Ovary (tissue), 9 donors: ENCODE data around the gene GRK1. TPM values are rescaled to one million over a fixed set of nuclear protein-coding genes. Genes with fewer than 3 reads are reported as not detected.

Experiments
- DNase-seq, 5 donors: peaks; one replicate each; pipeline ENCODE4 v3.0.0-alpha.2; 2019 to 2020
- H3K27ac ChIP-seq, 2 donors: fragments of 200-600 bp; one replicate each; pipeline versions ENCODE4 v1.5.1 to v1.8.0; 2019 to 2022
- H3K27me3 ChIP-seq: fragments of 200-600 bp; one replicate; pipeline ENCODE4 v1.8.0; 2022
- H3K36me3 ChIP-seq: fragments of 200-600 bp; sonication (generic); one replicate; pipeline ENCODE4 v1.5.1; 2019
- H3K4me1 ChIP-seq: one replicate; pipeline ENCODE4 v1.8.1; 2013; ENCODE audit warnings: mild to moderate bottlenecking, moderate library complexity; ENCODE audit not compliant: insufficient read depth
- H3K4me3 ChIP-seq: fragments of 200-600 bp; sonication (generic); one replicate; pipeline ENCODE4 v1.5.1; 2017
- H3K9me3 ChIP-seq, 2 donors: fragments of 200-600 bp in 1 of 2; sonication (generic) in 1 of 2; one replicate each; pipeline versions ENCODE4 v1.5.1 to v1.8.1; 2013 to 2019; ENCODE audit warnings: mild to moderate bottlenecking in 1 of 2, moderate library complexity in 1 of 2
- EP300 ChIP-seq: sonication (generic); formaldehyde crosslinking; IDR thresholded peaks from one replicate; pipeline ENCODE4 v1.6.1; 2017; ENCODE audit warnings: antibody characterized with exemption
- POLR2A ChIP-seq: fragments of 450-650 bp; IDR thresholded peaks from one replicate; pipeline ENCODE4 v1.6.1; 2017; ENCODE audit warnings: antibody characterized with exemption, mild to moderate bottlenecking, moderate library complexity
- WGBS, 3 donors: extraction: QIAGEN DNeasy Blood & Tissue Kit in 1 of 3; methylation state at CpG; one replicate each; pipeline versions ENCODE4 v1.1.5 to v1.1.7; 2013 to 2017; 5-methylcytosine and 5-hydroxymethylcytosine counted together
- intact Hi-C, 4 donors: fragments of 100-400 bp; cut with DNase I; formaldehyde crosslinking; loops; one replicate each; pipeline versions ENCODE4 v1.11.0 to v1.15.1; 2022 to 2023
- polyA plus RNA-seq, 2 donors: library from polyadenylated mRNA; stranded (reverse); fragments of 200-250 nt in 1 of 2; fragments of 350-450 nt in 1 of 2; fragmentation: Illumina TruSeq in 1 of 2; extraction: RNeasy Lipid Tissue Mini Kit (QIAGEN cat#74804) in 1 of 2; gene quantifications; one replicate each; pipeline ENCODE4 v1.2.3, GENCODE V29; 2013 to 2014
- total RNA-seq, 7 donors: library from RNA; depleted of rRNA in 2 of 7; stranded (reverse); fragments of >200 nt in 2 of 7; fragmentation: NEBNext Ultra II Directional in 3 of 7; extraction: Animal tissue kit (Norgen Biotek cat#: 25700) in 3 of 7; gene quantifications; one replicate each; pipeline versions ENCODE4 v1.1.0 to v1.2.4, GENCODE V29; 2016 to 2023
- TF ChIP-seq, protein P1 (sequence below), 3 donors: fragments of 450-650 bp in 2 of 3; fragments of 200-600 bp in 1 of 3; IDR thresholded peaks; one replicate each; pipeline versions ENCODE4 v1.5.1 to v1.8.0; 2016 to 2022; ENCODE audit warnings: antibody characterized with exemption in 3 of 3, mild to moderate bottlenecking in 1 of 3
- donor health status: DM: no; HTN: no; CAD: no; lungs with moderate emphysema.
- donor health status: DM: no; HTN: no; CAD: no.
- donor health status: Bipolar disorder and iron deficiency.
- donor health status: DM: yes; HTN: yes; CAD: no.
- donor health status: DM: no; HTN: no; CAD: no.
- donor health status: DM: yes; HTN: yes; CAD: no.

The GRK1 gene
- total and polyA plus RNA-seq, 9 donors = 0.02 to 0.10 (median 0.07) TPM; not detected in 6

- Histone ChIP-seq H3K27me3 (no peaks in the 10 kb centered on the region), H3K4me1 (no peaks in the 10 kb centered on the region), H3K9me3 (no peaks in the 10 kb centered on the region), H3K4me3 (no peak overlapping the region), H3K27ac (no peak overlapping the region), H3K36me3 (no peaks in the 10 kb centered on the region)
- WGBS, 3 donors = 97% methylated on average over 37 of the region's 37 CpGs
- DNase-seq = peak in 3 of 5 donors; percentile 3 to 14 (median 8)
- intact Hi-C loops = no loop called here
- no peak for TF ChIP-seq POLR2A
- TF ChIP-seq EP300 = no peak
- TF ChIP-seq, protein P1, sequence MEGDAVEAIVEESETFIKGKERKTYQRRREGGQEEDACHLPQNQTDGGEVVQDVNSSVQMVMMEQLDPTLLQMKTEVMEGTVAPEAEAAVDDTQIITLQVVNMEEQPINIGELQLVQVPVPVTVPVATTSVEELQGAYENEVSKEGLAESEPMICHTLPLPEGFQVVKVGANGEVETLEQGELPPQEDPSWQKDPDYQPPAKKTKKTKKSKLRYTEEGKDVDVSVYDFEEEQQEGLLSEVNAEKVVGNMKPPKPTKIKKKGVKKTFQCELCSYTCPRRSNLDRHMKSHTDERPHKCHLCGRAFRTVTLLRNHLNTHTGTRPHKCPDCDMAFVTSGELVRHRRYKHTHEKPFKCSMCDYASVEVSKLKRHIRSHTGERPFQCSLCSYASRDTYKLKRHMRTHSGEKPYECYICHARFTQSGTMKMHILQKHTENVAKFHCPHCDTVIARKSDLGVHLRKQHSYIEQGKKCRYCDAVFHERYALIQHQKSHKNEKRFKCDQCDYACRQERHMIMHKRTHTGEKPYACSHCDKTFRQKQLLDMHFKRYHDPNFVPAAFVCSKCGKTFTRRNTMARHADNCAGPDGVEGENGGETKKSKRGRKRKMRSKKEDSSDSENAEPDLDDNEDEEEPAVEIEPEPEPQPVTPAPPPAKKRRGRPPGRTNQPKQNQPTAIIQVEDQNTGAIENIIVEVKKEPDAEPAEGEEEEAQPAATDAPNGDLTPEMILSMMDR (IDR thresholded peaks at IDR 0.05) = no peak
These were observed 28.8 kb upstream of the GRK1 start for GRCh38 chr13:113638173-113638746.

DNA sequence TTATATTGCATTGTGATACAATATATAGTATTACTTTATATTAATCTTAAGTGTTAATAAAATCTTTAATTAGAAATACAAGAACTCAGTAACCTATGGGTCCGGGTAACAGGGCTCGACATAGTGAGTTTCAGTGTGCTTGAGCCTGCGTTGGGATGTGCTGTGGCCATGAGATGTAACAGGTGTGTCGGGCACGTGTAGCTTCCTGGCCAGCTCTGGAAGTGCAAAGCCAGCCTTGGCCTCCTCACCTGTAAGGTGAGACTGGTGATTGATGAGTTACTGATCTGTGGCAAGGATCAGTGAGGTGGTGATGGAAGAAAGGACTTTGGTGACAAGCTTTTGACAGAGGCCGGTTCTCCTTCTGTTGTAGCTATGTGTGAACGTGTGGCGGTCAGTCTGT lies 28.2 kb upstream of the GRK1 start:
- 92 to 95% (median 93%) methylated on average over 8 of the region's 8 CpGs for WGBS, 3 donors
- H3K36me3 ChIP-seq = no peaks in the 10 kb centered on the region
- DNase-seq = no peak

GRCh38 chr13:113639616-113640262 lies 27.3 kb upstream of the GRK1 start:
- TF ChIP-seq, protein P1 (IDR thresholded peaks at IDR 0.05) = no peak
- TF ChIP-seq POLR2A (no peak), EP300 (no peak)
- WGBS, 3 donors = 95 to 98% (median 97%) methylated on average over 27 of the region's 27 CpGs
- Histone ChIP-seq H3K4me3 (no peak overlapping the region), H3K27me3 (no peaks in the 10 kb centered on the region), H3K4me1 (no peaks in the 10 kb centered on the region), H3K27ac (no peak overlapping the region), H3K36me3 (no peaks in the 10 kb centered on the region), H3K9me3 (no peaks in the 10 kb centered on the region)
- peak in 3 of 5 donors; percentile 2 to 23 (median 9) for DNase-seq
- intact Hi-C loops = no loop called here

More for the DNA sequence above, 28.2 kb upstream of the GRK1 start:
- no peaks in the 10 kb centered on the region for H3K27me3 ChIP-seq
- TF ChIP-seq, protein P1 (IDR thresholded peaks at IDR 0.05) = no peak
- TF ChIP-seq EP300 (no peak), POLR2A (no peak)
- no peaks in the 10 kb centered on the region for H3K4me1 ChIP-seq
- H3K27ac ChIP-seq = no peak overlapping the region
- intact Hi-C loops = no loop called here
- H3K4me3 ChIP-seq = no peak overlapping the region
- no peaks in the 10 kb centered on the region for H3K9me3 ChIP-seq

DNA sequence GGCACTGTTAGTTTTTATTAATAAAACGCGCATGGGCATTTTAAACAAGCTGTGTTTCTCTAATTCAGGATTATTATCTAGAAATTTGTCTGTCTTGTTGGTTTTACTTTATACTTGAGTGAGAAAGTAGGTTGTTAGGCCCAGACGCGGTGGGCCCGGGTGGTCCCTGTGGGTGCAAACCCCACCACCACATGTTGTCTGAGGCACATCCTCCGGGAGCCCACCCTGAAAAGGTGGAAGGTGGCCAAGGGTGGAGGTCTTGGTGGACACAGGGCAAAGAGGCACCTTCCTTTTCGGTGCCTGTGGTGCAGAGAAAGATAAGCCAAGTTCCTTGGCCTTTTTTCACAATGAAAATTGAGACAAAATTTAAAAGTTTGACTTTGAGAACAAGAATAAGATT lies 25.6 kb upstream of the GRK1 start:
- no peak for TF ChIP-seq POLR2A
- no peak for TF ChIP-seq EP300
- TF ChIP-seq, protein P1 (IDR thresholded peaks at IDR 0.05) = no peak
- intact Hi-C loops = no loop called here
- Histone ChIP-seq H3K36me3 (no peaks in the 10 kb centered on the region), H3K4me1 (no peaks in the 10 kb centered on the region), H3K4me3 (no peak overlapping the region), H3K27ac (no peak overlapping the region), H3K27me3 (no peaks in the 10 kb centered on the region), H3K9me3 (no peaks in the 10 kb centered on the region)
- DNase-seq = no peak
- 88 to 99% (median 91%) methylated on average over 7 of the region's 7 CpGs for WGBS, 3 donors
